Activated B cell treated with CpG ODN at 0.5 μM for 24 hours (primary cell): ENCODE measurements around the gene GALNT10. TPM values are rescaled to one million over a fixed set of nuclear protein-coding genes. Genes with fewer than 3 reads are reported as not detected.

ENCODE experiments used
- ATAC-seq: fragments of 200-7000 bp; cut with Tn5 transposase; one replicate; pipeline ENCODE4 v1.10.0; 2021; ENCODE audit warnings: low read depth, mild to moderate bottlenecking, moderate library complexity
- CTCF ChIA-PET: fragments of 350-600 bp; sonication (Branson Sonifier 250); formaldehyde crosslinking; loops from one replicate; lab custom pipeline; 2021; ENCODE audit warnings: antibody characterized with exemption; lab: Charles Lee
- POLR2A ChIA-PET: fragments of 350-600 bp; sonication (Branson Sonifier 250); formaldehyde crosslinking; loops from one replicate; lab custom pipeline; 2021; ENCODE audit warnings: antibody characterized with exemption; lab: Charles Lee
- DNase-seq: peaks from one replicate; pipeline ENCODE4 v3.0.0; 2022
- H3K27ac Mint-ChIP-seq: one replicate; pipeline ENCODE4 v1.8.0; 2020; ENCODE audit warnings: mixed read lengths
- H3K27me3 Mint-ChIP-seq: one replicate; pipeline ENCODE4 v1.8.0; 2021; ENCODE audit warnings: mixed read lengths
- H3K36me3 Mint-ChIP-seq: one replicate; pipeline ENCODE4 v1.8.0; 2021; ENCODE audit warnings: low read depth, mixed read lengths
- H3K4me1 Mint-ChIP-seq: one replicate; pipeline ENCODE4 v1.8.0; 2021; ENCODE audit warnings: mixed read lengths
- H3K4me3 Mint-ChIP-seq: one replicate; pipeline ENCODE4 v1.8.0; 2020; ENCODE audit warnings: mild to moderate bottlenecking, mixed read lengths
- H3K9me3 Mint-ChIP-seq: one replicate; pipeline ENCODE4 v1.8.0; 2020; ENCODE audit warnings: mixed read lengths
- CTCF ChIP-seq: fragments of 200-600 bp; IDR thresholded peaks from one replicate; pipeline ENCODE4 v1.8.0; 2022; ENCODE audit warnings: antibody characterized with exemption, mild to moderate bottlenecking
- intact Hi-C: fragments of 100-400 bp; cut with micrococcal nuclease; formaldehyde crosslinking; loops from one replicate; pipeline ENCODE4 v1.15.1; 2024
- total RNA-seq: library from RNA; stranded (reverse); gene quantifications from 2 replicates; pipeline ENCODE4 v1.2.3, GENCODE V29; 2022

GALNT10 gene
- total RNA-seq, 1 donor from 2014 or later, result 41.5 TPM

GRCh38 chr5:154242964-154243376 lies 52.4 kb downstream of the GALNT10 start:
- no peaks in the 10 kb centered on the region for H3K9me3 Mint-ChIP-seq
- DNase-seq, result no peak
- CTCF ChIA-PET, result interaction anchor here (1.2 kb wide), 1 partner anchor 53 kb away, joined by 3 read pairs; no protein-coding TSS in a partner anchor
- ATAC-seq, result no peak
- POLR2A ChIA-PET, result interaction anchor here (0.5 to 0.6 kb wide), 2 partner anchors 13 to 197 kb away, joined by 3 to 4 read pairs; no protein-coding TSS in a partner anchor
- peaks cover 2% of the 10 kb centered on the region for H3K36me3 Mint-ChIP-seq
- no peak overlapping the region for H3K27ac Mint-ChIP-seq
- intact Hi-C loops, result loop anchor here (2.0 kb wide), 1 partner anchor 14 kb away; no protein-coding TSS in a partner anchor
- peaks cover 61% of the 10 kb centered on the region for H3K4me1 Mint-ChIP-seq
- H3K27me3 Mint-ChIP-seq, result no peaks in the 10 kb centered on the region
- H3K4me3 Mint-ChIP-seq, result no peak overlapping the region
- TF ChIP-seq CTCF, result no peak

- CTCF ChIA-PET, result interaction anchor here (0.7 kb wide), 1 partner anchor 161 kb away, joined by 3 read pairs; no protein-coding TSS in a partner anchor
- no peak overlapping the region for H3K27ac Mint-ChIP-seq
- H3K4me1 Mint-ChIP-seq, result peaks cover 53% of the 10 kb centered on the region
Observed at GRCh38 chr5:154243736-154244135, 53.2 kb downstream of the GALNT10 start.

GRCh38 chr5:154244476-154244875 lies 53.9 kb downstream of the GALNT10 start:
- Mint-ChIP-seq H3K27me3 (no peaks in the 10 kb centered on the region), H3K36me3 (peaks cover 2% of the 10 kb centered on the region), H3K27ac (no peak overlapping the region), H3K4me1 (peaks cover 46% of the 10 kb centered on the region), H3K4me3 (no peak overlapping the region), H3K9me3 (no peaks in the 10 kb centered on the region)
- TF ChIP-seq CTCF, result no peak
- no peak for ATAC-seq
- POLR2A ChIA-PET, result interaction anchor here (1.0 kb wide), 1 partner anchor 40 kb away, joined by 3 read pairs; no protein-coding TSS in a partner anchor
- CTCF ChIA-PET, result no interaction called here
- no peak for DNase-seq
- intact Hi-C loops, result no loop called here

More at GRCh38 chr5:154243736-154244135, 53.2 kb downstream of the GALNT10 start:
- H3K27me3 Mint-ChIP-seq, result no peaks in the 10 kb centered on the region
- no peak for ATAC-seq
- intact Hi-C loops, result loop anchor here (2.0 kb wide), 1 partner anchor 13 kb away; no protein-coding TSS in a partner anchor
- DNase-seq, result no peak
- TF ChIP-seq CTCF, result no peak
- peaks cover 2% of the 10 kb centered on the region for H3K36me3 Mint-ChIP-seq
- no peak overlapping the region for H3K4me3 Mint-ChIP-seq
- no peaks in the 10 kb centered on the region for H3K9me3 Mint-ChIP-seq
- POLR2A ChIA-PET, result no interaction called here

GRCh38 chr5:154248691-154249090 lies 58.2 kb downstream of the GALNT10 start:
- DNase-seq (no peak), ATAC-seq (no peak)
- ChIA-PET POLR2A (interaction anchor here (0.7 kb wide), 1 partner anchor 51 kb away, joined by 3 read pairs; no protein-coding TSS in a partner anchor), CTCF (no interaction called here)
- peaks cover 17% of the 10 kb centered on the region for H3K4me1 Mint-ChIP-seq
- H3K9me3 Mint-ChIP-seq, result no peaks in the 10 kb centered on the region
- no peak overlapping the region for H3K27ac Mint-ChIP-seq
- peaks cover 17% of the 10 kb centered on the region for H3K36me3 Mint-ChIP-seq
- TF ChIP-seq CTCF, result no peak
- H3K4me3 Mint-ChIP-seq, result no peak overlapping the region
- intact Hi-C loops, result no loop called here
- no peaks in the 10 kb centered on the region for H3K27me3 Mint-ChIP-seq

GRCh38 chr5:154249826-154250225 lies 59.3 kb downstream of the GALNT10 start:
- POLR2A ChIA-PET, result no interaction called here
- Mint-ChIP-seq H3K27ac (no peak overlapping the region), H3K36me3 (peaks cover 24% of the 10 kb centered on the region), H3K9me3 (no peaks in the 10 kb centered on the region), H3K27me3 (no peaks in the 10 kb centered on the region), H3K4me1 (peaks cover 9% of the 10 kb centered on the region), H3K4me3 (no peak overlapping the region)
- DNase-seq, result no peak
- intact Hi-C loops, result no loop called here
- CTCF ChIA-PET, result no interaction called here
- no peak for TF ChIP-seq CTCF
- ATAC-seq, result no peak
